ENCODE measurements around the gene ITPR2. TPM values are rescaled to one million over a fixed set of nuclear protein-coding genes. Genes with fewer than 3 reads are reported as not detected.

The ITPR2 gene
- total RNA-seq, 1 experiment from 2014 or later = 14.3 TPM

DNA sequence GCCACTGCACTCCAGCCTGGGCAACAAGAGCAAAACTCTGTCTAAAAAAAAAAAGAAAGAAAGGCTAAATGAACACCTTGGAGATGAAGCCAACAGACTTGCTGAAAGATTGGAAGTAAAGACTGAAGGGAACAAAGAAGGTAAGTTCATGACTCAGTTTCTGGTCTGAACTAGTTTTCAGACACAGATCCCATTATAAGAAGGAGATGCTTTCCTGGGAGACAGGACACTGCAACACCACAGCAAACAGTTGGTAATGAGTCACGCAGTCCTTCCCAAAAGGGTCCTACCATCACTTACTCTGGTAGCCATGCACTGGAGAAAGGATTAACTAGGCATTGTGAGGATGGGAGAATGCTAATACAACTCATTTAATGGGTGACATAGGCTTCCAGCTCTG, 540.4 kb downstream of the ITPR2 start:
- CTCF ChIA-PET = interaction anchor here (1.6 kb wide), 1 partner anchor 15 kb away, joined by 4 read pairs; no protein-coding TSS in a partner anchor
- intact Hi-C loops (cut with micrococcal nuclease) = no loop called here
- Mint-ChIP-seq H3K27ac (ENCODE audit: low read depth, unreplicated experiment) (no peak overlapping the region), H3K9me3 (ENCODE audit: unreplicated experiment) (no peaks in the 10 kb centered on the region), H3K27me3 (ENCODE audit: insufficient read depth, unreplicated experiment) (no peaks in the 10 kb centered on the region), H3K4me1 (ENCODE audit: insufficient read depth, unreplicated experiment) (peaks cover 8% of the 10 kb centered on the region), H3K4me3 (ENCODE audit: unreplicated experiment) (no peak overlapping the region), H3K36me3 (ENCODE audit: insufficient read depth, unreplicated experiment) (no peaks in the 10 kb centered on the region)
- no TSS peak for BruUV-seq (replicated peaks)
- DNase-seq (ENCODE audit: unreplicated experiment) = no peak
- no peak for TF ChIP-seq CTCF (IDR thresholded peaks at IDR 0.05; ENCODE audit: unreplicated experiment)
- POLR2A ChIA-PET = interaction anchor here (1.3 kb wide), 1 partner anchor 10 kb away, joined by 3 read pairs; no protein-coding TSS in a partner anchor

- intact Hi-C loops (cut with micrococcal nuclease) = no loop called here
- peaks cover 13% of the 10 kb centered on the region for H3K4me1 Mint-ChIP-seq (ENCODE audit: insufficient read depth, unreplicated experiment)
- peaks cover 6% of the 10 kb centered on the region for H3K36me3 Mint-ChIP-seq (ENCODE audit: insufficient read depth, unreplicated experiment)
- no peak for DNase-seq (ENCODE audit: unreplicated experiment)
- no TSS peak for BruUV-seq (replicated peaks)
- ChIA-PET CTCF (interaction anchor here (1.1 to 1.2 kb wide), 2 partner anchors 8 to 27 kb away, joined by 3 to 10 read pairs; no protein-coding TSS in a partner anchor), POLR2A (interaction anchor here (0.7 kb wide), 1 partner anchor 28 kb away, joined by 3 read pairs; no protein-coding TSS in a partner anchor)
- no peak overlapping the region for H3K27ac Mint-ChIP-seq (ENCODE audit: low read depth, unreplicated experiment)
- no peak overlapping the region for H3K4me3 Mint-ChIP-seq (ENCODE audit: unreplicated experiment)
- no peaks in the 10 kb centered on the region for H3K9me3 Mint-ChIP-seq (ENCODE audit: unreplicated experiment)
- TF ChIP-seq CTCF (IDR thresholded peaks at IDR 0.05; ENCODE audit: unreplicated experiment) = no peak
- H3K27me3 Mint-ChIP-seq (ENCODE audit: insufficient read depth, unreplicated experiment) = no peaks in the 10 kb centered on the region
Observed at GRCh38 chr12:26290565-26290964, 542.4 kb downstream of the ITPR2 start.

- Mint-ChIP-seq H3K36me3 (ENCODE audit: insufficient read depth, unreplicated experiment) (peaks cover 6% of the 10 kb centered on the region), H3K4me1 (ENCODE audit: insufficient read depth, unreplicated experiment) (peaks cover 13% of the 10 kb centered on the region), H3K4me3 (ENCODE audit: unreplicated experiment) (no peak overlapping the region), H3K27me3 (ENCODE audit: insufficient read depth, unreplicated experiment) (no peaks in the 10 kb centered on the region), H3K27ac (ENCODE audit: low read depth, unreplicated experiment) (peak overlapping the region; percentile 87), H3K9me3 (ENCODE audit: unreplicated experiment) (no peaks in the 10 kb centered on the region)
- ChIA-PET CTCF (interaction anchor here (1.0 kb wide), 2 partner anchors 11 kb away, joined by 3 to 4 read pairs; no protein-coding TSS in a partner anchor), POLR2A (interaction anchor here (0.7 to 2.8 kb wide), 7 partner anchors 11 to 164 kb away, joined by 3 to 16 read pairs (median 3); partner anchors contain the start of gene BHLHE41)
- DNase-seq (ENCODE audit: unreplicated experiment) = peak; percentile 33
- intact Hi-C loops (cut with micrococcal nuclease) = no loop called here
- TF ChIP-seq CTCF (IDR thresholded peaks at IDR 0.05; ENCODE audit: unreplicated experiment) = no peak
- BruUV-seq (replicated peaks) = no TSS peak
Observed at GRCh38 chr12:26287671-26288381, 545.2 kb downstream of the ITPR2 start.

Other genes starting within 250 kb of the ITPR2 start
- gene INTS13, start 104.8 kb upstream of the ITPR2 start, total RNA-seq (2022) = 64.8 and 67.8 TPM in 2 replicates
- 40.6 and 44.6 TPM in 2 replicates for gene FGFR1OP2, start 105.3 kb upstream of the ITPR2 start, total RNA-seq (2022)
- gene TM7SF3, start 181.2 kb upstream of the ITPR2 start, total RNA-seq (2022) = 112 and 119 TPM in 2 replicates
- gene MED21, start 189.4 kb upstream of the ITPR2 start, total RNA-seq (2022) = 43.9 and 50.0 TPM in 2 replicates
- not detected in 2 replicates for gene C12orf71, start 249.4 kb upstream of the ITPR2 start, total RNA-seq (2022)